Rectal smooth muscle tissue (tissue), 1 donor: Measurements from ENCODE around the gene SMURF1.

Source experiments
- H3K27ac ChIP-seq: one replicate; pipeline ENCODE4 v1.7.0; 2013; ENCODE audit warnings: low read depth, low read length, inconsistent platforms
- H3K27me3 ChIP-seq: one replicate; pipeline ENCODE4 v1.7.0; 2013; ENCODE audit warnings: low read length; ENCODE audit not compliant: control insufficient read depth, insufficient read depth
- H3K36me3 ChIP-seq: one replicate; pipeline ENCODE4 v1.7.0; 2013; ENCODE audit warnings: low read length; ENCODE audit not compliant: control insufficient read depth, insufficient read depth
- H3K4me1 ChIP-seq: one replicate; pipeline ENCODE4 v1.7.0; 2013; ENCODE audit warnings: low read length; ENCODE audit not compliant: control insufficient read depth, insufficient read depth
- H3K4me3 ChIP-seq: one replicate; pipeline ENCODE4 v1.7.0; 2013; ENCODE audit warnings: low read length
- H3K9ac ChIP-seq: one replicate; pipeline ENCODE4 v1.7.0; 2013; ENCODE audit warnings: low read length

The SMURF1 gene

GRCh38 chr7:98988641-98989040 is 155.3 kb downstream of the SMURF1 start:
- H3K4me1 ChIP-seq = no peaks in the 10 kb centered on the region
- H3K4me3 ChIP-seq = no peak overlapping the region
- H3K36me3 ChIP-seq = peaks cover 49% of the 10 kb centered on the region
- no peak overlapping the region for H3K9ac ChIP-seq
- no peak overlapping the region for H3K27ac ChIP-seq
- H3K27me3 ChIP-seq = no peaks in the 10 kb centered on the region

- Histone ChIP-seq H3K9ac (no peak overlapping the region), H3K36me3 (peaks cover 47% of the 10 kb centered on the region), H3K27ac (no peak overlapping the region), H3K4me1 (no peaks in the 10 kb centered on the region), H3K27me3 (no peaks in the 10 kb centered on the region), H3K4me3 (no peak overlapping the region)
Measured at GRCh38 chr7:98985945-98986344, 158.0 kb downstream of the SMURF1 start.

GRCh38 chr7:98985406-98985805 is 158.5 kb downstream of the SMURF1 start:
- peaks cover 44% of the 10 kb centered on the region for H3K36me3 ChIP-seq
- no peak overlapping the region for H3K27ac ChIP-seq
- no peaks in the 10 kb centered on the region for H3K4me1 ChIP-seq
- no peaks in the 10 kb centered on the region for H3K27me3 ChIP-seq
- H3K9ac ChIP-seq = no peak overlapping the region
- no peak overlapping the region for H3K4me3 ChIP-seq

- Histone ChIP-seq H3K27ac (no peak overlapping the region), H3K4me1 (no peaks in the 10 kb centered on the region), H3K36me3 (peaks cover 47% of the 10 kb centered on the region), H3K27me3 (no peaks in the 10 kb centered on the region), H3K9ac (no peak overlapping the region), H3K4me3 (no peak overlapping the region)
Measured at GRCh38 chr7:98984126-98984525, 159.8 kb downstream of the SMURF1 start.

GRCh38 chr7:98982686-98983085 is 161.2 kb downstream of the SMURF1 start:
- H3K27me3 ChIP-seq = no peaks in the 10 kb centered on the region
- no peak overlapping the region for H3K9ac ChIP-seq
- H3K4me3 ChIP-seq = no peak overlapping the region
- peaks cover 55% of the 10 kb centered on the region for H3K36me3 ChIP-seq
- H3K4me1 ChIP-seq = no peaks in the 10 kb centered on the region
- H3K27ac ChIP-seq = no peak overlapping the region

GRCh38 chr7:98981701-98982100 is 162.2 kb downstream of the SMURF1 start:
- Histone ChIP-seq H3K27me3 (no peaks in the 10 kb centered on the region), H3K4me3 (no peak overlapping the region), H3K9ac (no peak overlapping the region), H3K36me3 (peaks cover 61% of the 10 kb centered on the region), H3K4me1 (no peaks in the 10 kb centered on the region), H3K27ac (no peak overlapping the region)

GRCh38 chr7:98978672-98979071 is 165.2 kb downstream of the SMURF1 start:
- H3K36me3 ChIP-seq = peaks cover 61% of the 10 kb centered on the region

More at GRCh38 chr7:98978672-98979071, 165.2 kb downstream of the SMURF1 start:
- Histone ChIP-seq H3K27me3 (no peaks in the 10 kb centered on the region), H3K27ac (no peak overlapping the region), H3K4me3 (no peak overlapping the region), H3K4me1 (no peaks in the 10 kb centered on the region), H3K9ac (no peak overlapping the region)
